C4-2B (cell line): ENCODE results near the gene EEIG1.

Experiments
- CTCF ChIP-seq: fragments of 450-650 bp; conservative IDR thresholded peaks from 2 replicates; pipeline ENCODE4 v1.5.1; 2017; ENCODE audit warnings: mild to moderate bottlenecking
- ZFX ChIP-seq: fragments of 450-650 bp; IDR thresholded peaks from 2 replicates; pipeline ENCODE4 v1.6.1; 2017

- no peak for TF ChIP-seq CTCF
- no peak for TF ChIP-seq ZFX
Observed at GRCh38 chr9:127941961-127942215, 38.9 kb downstream of the EEIG1 start.
